NCI-H146 treated with DMSO at 0.1 percent for 48 hours (cell line): Measurements from ENCODE around the gene RALGAPA2.

Experiments
- DNase-seq: peaks from one replicate; lab custom pipeline; 2025; ENCODE audit not compliant: unreplicated experiment; lab: John Stamatoyannopoulos, UW

RALGAPA2 gene

DNA sequence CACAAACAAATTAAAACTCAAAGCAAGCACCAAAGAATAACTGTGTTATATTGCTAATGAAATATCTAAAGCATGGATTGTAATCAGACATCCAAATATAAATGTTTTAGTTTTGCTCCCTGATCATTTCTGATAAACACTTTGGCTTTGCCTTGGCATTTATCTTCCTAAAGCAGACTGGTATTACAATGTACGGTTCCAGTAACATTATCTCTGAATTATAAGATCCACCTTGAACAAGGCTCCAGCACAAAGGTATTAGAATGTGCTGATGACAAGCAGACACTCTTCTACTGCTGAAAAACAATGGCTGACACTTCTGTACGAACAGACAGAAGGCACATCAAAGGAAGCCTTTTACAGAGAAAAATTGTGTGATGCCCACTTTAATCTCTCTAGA, 270.0 kb downstream of the RALGAPA2 start:
- DNase-seq: no peak

DNA sequence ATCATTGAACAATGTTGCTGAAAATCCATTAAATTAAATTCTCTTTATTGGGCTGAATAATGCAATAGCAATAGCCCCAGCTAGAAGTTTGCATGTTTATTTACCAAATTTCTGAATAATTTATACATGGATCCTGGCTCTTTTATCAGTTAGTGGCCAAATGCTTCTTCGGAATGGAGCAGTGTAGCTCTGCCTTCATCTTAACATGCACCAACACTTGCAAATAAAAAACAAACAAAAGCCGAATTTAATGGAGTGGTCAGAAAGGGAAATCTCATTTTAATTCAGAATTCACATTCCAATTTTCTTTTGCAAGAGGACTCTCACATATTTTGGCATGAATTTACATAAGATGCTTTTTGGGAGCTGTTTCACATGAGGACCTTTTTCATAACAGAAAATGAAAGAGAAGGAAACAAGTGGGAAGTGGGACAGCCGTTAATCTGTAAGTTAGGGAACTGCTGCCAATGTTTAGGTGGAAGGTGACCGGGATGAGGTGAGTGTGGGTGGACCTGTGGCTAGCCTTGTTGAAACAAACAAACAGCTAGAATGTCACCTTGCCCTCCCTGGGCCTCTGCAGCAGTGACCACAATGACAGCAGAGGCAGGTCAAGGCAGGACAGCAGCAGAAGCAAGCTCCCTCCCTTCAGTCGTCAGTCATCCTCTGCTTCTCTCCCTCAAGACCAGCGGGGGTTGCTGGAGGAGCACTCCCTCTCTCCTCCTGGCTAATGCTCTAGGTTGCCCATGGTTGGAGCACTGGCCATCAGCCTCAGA, 271.4 kb downstream of the RALGAPA2 start:
- DNase-seq: peak; percentile 39

DNA sequence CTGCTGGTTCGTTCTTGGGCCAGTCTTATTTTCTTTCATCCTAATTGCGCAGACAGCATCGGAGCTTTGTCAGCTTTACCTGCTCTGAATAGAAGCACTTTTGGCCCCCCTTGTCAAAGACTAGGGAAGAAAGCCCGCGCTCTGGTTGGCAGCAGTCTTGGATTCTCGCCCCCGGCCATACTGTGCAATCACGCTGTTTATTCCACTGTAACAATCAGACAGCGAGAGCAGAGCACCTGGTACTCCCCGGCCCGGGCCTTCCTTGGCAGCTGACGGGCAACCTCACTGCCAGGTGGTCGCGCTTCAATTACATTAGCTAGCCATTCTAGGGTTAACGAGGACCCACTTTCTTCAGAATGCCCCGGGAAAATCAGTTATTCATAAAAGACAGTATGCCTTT, 272.0 kb downstream of the RALGAPA2 start:
- DNase-seq: peak; percentile 83

DNA sequence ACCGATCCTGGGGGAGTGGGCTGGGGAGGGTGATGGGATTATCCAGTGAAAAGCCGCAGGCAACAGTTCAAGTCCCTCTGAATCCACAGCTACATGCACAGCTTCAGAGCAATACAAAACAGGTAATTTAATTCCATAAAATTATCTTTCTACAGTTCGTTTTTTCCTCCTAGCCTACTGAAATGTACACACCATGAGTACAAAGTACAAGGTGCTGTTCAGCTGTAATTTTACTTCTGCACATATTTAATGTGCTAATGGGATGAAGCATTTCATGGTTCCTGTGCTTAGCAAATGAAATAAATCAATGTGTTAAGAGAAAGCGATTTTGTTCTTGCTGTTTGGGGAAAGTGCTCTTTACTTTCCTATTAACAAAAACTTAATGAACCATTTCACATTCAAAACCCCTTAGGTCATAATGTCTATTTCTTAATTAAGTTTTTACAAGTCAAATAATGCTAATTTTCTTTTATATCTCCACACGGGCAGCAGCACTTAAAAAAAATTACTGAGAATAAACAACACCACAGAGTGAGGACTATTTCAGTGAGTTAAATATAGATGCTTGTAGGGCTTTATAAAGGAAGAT, 272.7 kb downstream of the RALGAPA2 start:
- peak; percentile 47 for DNase-seq

DNA sequence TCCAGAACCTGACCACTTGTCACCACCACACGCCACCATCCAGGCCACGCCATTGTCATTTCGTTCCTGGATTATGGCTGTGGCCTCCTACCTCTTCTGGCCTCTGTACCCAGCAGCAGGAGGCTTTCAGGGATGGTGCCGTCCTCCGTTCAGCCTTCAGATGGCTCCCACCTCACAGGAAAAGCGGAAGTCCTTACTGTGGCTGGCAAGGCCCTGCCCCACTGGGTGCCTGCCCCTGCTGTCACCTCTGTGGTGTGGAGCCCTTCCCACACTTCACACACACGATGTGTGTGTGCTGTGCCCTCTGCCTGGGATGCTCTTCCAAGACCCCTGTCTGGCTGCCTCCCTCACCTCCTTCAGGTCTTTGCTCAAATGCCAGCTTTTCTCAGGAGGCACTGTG, 275.1 kb downstream of the RALGAPA2 start:
- DNase-seq: no peak

DNA sequence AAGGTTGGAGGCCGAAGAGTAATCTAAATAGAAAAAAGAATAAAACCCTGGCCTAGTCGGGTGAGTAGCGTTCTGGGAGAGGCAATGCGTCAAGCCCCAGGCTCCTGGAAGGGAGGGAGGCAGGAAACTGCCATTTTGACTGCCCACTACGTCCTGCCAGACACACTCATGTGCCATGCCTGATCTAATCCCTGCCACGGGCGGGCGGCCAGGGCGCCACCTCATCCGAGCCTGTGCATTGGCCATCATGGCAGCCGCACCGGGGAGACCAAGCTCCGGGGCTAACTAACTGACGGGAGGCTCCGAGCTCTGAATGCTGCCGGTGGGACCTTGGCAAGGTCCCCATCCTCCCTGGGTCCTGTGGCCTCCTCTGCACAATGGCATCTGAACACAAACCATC, 275.8 kb downstream of the RALGAPA2 start:
- DNase-seq: no peak

DNA sequence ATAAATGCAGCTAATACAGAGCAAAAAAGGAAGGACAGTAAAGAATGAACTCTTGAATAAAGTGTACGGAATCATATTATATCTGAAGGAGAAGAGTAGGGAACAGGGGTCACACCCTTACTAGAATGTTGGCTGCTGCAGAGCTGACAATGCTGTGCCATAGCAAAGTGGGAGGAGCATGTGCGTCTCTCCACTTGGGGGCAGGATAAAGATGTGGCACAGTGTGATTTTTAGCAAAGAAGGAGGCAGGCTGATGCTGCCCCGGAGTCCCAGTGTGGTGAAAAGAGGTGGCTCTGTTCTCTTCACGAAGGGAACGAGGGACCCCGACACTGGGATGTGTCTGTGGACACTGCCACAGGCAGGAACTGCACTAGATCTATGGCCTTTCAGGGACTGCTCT, 277.0 kb downstream of the RALGAPA2 start:
- DNase-seq: no peak

DNA sequence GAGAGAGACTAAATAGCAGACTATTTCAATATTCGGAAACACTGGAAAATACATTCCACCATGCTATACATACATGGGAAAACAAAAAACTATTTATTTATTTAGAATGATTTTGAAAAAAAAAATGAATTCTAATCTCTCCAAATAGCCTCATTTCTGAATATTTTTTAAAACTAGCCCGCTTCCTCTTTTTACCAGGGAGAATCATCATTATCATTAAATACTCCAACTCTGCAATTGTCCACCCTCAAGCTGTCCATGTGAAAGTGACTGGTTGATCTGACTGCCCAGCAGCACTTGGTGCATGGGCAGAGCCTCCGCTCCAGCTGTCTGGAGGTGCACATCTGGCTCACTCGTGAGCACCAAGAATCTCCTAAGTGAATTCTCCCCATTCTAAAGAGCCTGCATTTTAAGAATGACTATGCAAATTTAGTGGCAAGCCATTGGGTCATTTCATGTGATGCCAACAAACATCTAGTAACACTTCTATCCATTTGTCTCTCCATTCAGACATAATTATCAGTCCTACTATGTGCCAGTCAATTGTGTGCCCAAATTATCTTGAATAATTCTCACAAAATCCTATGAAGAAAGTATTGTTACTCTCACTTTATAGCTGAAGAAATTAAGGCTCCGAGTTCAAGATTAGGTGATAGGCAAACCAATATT, 279.7 kb downstream of the RALGAPA2 start:
- no peak for DNase-seq

DNA sequence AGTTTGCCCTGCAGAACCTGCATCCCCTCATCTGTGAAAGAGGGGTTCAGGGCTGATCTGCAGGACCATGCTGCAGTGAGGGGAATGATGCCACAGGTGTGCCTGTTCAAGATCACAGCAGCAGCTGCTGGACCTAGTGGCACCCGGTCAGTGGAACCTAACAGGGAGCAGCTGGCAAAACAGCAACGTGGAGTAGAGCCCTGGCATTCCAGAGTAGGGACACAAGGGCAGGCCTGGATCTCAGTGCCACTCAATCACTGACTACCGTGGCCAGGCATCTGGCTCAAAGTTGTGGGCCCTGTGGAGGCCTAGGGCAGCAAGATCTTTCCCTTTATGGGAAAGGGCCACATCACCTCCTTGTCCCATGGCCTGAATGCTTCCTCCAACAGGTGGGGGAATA, 282.4 kb downstream of the RALGAPA2 start:
- no peak for DNase-seq

DNA sequence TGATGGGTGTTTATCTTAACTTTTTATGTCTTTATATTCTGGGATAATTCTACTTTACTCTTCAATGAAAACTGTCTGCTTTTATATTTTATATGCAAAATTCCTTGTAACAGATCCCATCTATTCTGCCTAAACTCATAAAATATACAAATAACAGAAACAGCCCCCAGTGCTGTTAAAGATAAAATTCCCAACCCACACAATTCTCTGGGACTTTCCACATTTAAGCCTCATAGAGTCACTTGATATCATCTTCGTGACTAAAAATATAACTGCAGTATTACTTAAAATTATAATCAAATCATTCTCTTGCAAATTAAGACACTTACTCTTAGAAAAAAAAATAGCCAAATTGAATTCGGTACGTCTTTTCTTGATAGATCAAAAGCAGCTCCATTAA, 284.4 kb downstream of the RALGAPA2 start:
- no peak for DNase-seq

DNA sequence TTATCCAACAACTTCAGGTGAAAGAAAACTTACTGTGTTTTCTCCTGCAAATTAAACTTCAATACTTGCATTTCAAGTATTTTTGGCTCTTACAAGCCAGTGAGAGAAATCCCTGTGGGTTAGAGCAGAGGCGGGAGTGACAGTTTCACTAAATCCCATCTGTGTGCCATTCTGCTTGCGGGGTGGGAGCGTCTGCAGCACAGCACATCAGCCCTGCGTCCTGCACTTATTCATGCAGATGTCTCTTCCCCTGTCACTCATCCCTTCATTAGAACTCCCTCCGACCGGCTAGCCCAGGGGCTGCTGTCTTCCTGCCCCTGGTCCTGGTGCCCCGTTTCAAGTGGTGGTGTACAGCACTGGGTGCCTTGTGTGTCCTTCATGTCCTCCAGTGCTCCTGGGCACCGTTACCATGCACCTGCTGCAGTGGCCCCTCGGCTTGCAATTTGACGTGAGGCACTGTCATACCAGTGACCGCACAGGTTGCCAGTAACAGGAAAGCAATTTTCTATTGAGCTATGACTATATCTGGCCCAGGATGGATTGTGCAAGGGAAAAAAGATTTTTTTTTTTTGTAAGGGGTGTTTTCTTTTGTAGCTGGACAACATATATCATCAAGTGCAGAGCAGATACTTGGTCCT, 285.1 kb downstream of the RALGAPA2 start:
- DNase-seq: no peak

DNA sequence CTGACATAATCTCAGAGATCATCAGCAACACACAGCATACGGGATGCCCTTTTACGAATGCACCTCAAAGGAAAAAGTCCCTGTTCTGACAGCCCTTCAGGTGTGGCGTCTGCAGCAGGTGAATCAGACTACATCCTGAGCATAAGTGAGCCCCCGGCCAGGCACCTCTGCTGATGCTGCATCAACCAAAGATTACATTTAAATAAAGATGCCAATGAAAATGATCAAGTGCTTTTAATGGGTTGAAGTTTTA, 285.9 kb downstream of the RALGAPA2 start:
- no peak for DNase-seq

DNA sequence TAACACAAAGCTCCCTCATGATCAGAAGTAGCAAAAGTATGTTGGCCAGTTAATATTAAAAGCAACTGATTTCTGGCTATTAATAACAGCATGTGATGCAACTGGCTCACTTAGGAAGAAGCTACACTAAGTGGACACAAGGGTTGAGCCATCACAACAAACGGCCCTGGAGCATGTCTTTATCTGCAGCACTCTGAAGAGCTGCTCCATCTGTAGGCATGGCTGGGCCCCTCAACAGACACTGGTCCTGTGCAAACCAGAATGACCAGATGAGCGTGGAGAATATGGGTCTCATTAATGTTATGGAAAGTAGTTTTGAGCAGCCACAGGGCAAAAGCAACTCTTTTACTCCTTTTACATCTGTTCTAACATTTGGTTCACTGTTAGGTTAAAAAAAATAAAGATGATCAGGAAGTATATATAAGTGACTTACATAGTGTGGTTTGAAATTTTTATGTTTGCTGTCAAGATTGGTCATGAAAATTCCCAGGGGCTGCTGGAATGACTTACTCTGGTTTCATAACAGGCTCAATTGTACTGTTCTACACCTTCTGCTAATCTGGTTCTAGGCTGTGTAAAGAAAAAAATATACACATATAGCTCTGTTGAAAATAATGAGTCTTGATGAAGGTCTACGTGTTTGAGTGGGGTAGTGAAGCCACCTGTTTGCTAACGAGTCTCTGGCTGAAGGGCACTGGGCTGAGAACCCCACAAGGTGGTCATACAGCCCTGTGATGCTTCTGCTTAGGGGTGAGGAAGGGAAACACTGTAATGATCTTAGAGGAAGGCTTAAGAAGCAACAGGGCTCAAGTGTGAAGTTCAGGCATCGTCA, 286.4 kb downstream of the RALGAPA2 start:
- DNase-seq: no peak

DNA sequence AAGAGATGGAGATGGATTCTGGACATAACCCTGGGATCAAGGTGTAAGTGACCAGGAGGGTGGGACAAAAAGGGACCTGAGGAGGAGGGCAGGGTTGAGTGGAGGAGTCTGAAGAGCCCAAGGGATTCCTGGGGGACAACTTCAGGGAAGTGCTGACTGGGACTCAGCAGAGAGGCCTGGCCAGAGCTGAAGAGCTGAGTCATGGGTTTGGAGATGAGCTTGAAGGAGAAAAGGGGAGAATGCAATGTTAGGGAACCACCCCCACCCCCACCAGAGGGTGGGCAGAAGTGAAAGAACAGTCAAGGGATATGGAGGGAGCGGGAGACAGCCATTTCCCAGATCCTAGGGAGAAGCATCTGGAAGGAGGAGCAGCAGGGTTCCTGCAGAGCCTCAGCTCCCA, 289.3 kb downstream of the RALGAPA2 start:
- no peak for DNase-seq

DNA sequence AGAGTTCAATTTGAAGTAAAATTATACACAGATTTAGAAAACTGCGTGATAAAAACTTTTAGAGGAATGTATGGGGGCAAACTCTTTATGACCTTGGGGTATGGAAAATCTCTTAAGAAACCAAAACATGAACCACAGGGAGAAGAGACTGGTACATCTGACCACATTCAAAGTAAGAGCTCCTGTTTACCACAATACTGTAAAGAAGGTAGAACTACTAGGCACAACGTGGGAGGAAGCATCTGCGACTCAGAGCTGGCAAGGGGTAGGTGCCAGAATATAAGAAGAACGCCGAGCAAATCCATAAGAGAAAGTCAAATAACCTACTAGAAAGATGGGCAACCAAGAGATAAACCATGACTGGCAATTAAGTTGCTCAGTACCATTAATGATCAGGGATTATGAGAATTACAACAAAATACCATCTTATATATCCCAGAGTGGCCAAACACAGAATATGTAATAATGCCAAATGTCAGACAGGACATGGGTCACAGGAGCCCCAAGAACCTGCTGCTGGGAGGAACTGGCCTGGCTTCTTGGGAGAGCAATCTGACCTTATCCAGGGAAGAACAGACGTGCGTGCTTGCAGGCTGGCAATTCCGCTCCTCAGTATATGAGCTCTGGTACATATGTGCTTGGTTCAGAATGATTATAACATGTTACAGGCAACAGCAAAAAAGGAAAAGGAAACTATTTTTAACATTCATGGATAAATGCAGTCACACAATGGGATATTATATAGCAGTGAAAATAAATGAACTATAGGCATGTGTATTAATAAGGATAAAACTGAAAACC, 294.4 kb downstream of the RALGAPA2 start:
- no peak for DNase-seq

DNA sequence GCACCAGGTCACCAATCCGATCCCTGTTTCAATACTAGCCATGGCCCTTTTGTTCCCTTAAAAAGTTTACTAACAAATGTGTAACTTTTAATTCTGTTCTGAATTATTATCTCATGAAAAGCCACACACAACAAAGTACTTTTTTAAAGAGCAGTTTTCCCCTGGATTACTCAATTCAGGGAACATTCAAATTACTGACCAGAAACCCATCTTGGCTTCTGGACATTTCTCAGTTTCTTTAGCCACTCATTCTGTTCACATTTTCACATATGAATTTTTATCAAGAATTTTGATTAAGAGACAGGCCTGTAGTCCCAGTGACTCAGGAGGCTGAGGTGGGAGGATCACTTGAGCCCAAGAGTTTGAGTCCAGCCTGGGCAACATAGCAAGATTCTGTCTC, 297.1 kb downstream of the RALGAPA2 start:
- DNase-seq: no peak

DNA sequence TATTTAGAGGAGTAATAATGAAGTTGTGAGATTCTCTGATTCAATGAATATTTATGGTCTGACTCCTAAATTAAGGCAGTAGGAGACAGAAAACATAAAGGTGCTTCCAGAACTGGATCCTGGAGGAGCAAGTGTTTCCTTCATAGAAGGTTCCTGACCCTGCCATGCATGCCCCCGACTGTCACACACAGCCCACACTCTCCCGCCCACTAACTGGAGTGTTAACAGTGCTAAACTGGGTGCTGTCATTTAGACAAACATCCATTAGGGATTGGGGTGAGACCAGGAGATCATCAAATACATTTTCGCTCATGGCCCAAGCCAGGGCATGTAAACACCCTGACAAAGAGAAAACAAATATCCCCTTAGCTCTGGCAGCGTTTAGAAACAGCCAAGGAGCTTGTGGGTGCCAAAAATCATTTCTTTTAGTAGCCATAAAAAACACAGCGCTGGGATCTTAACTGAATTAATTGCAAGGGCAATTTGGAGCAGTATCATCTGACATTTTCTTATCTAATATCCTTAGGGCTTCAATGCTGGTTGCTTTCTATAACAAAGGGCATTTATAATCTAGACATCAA, 297.7 kb downstream of the RALGAPA2 start:
- DNase-seq: no peak

DNA sequence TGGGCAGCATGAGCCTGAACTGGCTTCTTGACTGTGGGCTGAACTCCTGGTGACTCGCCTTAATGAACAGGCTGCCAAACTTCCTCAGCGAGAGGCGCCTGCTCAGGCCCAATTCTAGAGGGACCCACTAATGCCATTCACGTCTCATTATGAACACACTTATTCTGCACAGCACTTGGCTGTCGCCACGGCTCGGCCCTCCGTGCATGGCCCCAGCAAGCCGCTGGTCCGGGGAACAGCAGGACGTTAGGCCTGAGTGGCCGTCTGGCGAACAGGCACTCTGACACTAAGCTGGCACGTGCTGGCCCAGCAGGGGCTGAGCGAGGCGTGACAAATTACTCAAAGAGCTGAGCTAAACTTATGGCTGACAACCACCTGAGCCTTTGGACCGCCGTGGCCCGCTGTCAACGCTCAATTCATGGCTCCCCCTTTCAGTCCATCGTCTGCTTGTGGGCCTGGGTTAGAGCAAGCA, 298.6 kb downstream of the RALGAPA2 start:
- DNase-seq: no peak

DNA sequence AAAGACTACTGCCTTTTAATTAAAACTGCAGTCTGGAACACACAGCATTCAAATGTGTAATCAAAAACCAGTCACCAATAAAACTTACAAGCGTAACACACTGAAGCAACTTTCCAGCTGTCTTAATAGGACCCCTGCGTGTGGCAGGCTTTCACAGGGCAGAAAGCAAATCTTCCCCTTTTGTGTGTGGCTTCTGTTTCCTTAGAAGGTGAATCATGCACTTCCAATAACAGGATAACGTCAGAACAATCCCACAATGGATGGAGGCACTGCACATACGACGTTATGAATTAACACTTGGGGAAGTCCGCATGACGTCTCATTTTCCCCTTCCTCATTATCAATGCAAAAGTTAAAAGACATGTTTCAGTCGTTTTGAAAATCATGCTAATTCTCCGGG, 299.7 kb downstream of the RALGAPA2 start:
- DNase-seq: peak; percentile 76

DNA sequence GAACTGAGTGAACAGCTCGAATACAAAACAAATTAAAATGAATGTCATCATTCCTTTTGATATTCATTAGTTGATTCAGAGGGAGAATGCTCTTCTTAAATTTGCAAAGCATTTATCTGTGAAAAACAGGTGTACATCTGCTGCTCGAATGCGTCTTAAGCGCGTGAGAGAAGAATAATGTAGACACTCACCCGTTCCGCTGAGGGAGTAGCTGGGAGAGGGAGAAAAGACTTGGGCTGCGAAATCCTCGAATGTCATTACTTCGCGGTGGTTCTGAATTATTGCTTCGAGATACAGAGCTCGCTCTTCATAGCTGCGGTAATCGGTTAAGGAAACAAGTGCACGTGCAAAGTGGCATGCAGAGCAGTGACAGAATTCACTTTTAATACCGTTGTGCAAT, 300.6 kb downstream of the RALGAPA2 start:
- no peak for DNase-seq
